Ovary (tissue), 3 donors: ENCODE data around the gene ATXN10.

Experiments used
- EP300 ChIP-seq: sonication (generic); formaldehyde crosslinking; IDR thresholded peaks from one replicate; pipeline ENCODE4 v1.6.1; 2017; ENCODE audit warnings: antibody characterized with exemption
- POLR2A ChIP-seq: fragments of 450-650 bp; IDR thresholded peaks from one replicate; pipeline ENCODE4 v1.6.1; 2017; ENCODE audit warnings: antibody characterized with exemption, mild to moderate bottlenecking, moderate library complexity
- TF ChIP-seq, protein P1 (sequence below), 3 donors: fragments of 450-650 bp in 2 of 3; fragments of 200-600 bp in 1 of 3; IDR thresholded peaks; one replicate each; pipeline versions ENCODE4 v1.5.1 to v1.8.0; 2016 to 2022; ENCODE audit warnings: antibody characterized with exemption in 3 of 3, mild to moderate bottlenecking in 1 of 3
- donor health status: DM: no; HTN: no; CAD: no.

DNA sequence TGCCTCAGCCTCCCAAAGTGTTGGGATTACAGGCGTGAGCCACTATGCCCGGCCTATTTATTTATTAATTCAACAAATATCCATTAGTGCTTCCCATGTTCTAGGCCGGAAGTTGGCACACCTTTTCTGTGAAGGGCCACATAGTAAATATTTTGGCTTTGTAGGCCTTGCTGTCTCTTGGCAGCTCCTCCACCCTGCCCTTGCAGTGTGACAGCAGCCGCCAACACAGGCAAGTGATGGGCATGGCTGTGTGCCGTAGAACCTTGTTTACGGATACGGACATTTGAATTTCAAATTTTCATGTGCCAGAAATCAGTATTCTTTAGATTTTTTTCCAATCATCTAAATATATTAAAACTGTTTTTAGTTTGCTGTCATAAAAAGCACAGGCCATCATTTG is 165.9 kb downstream of the ATXN10 start:
- TF ChIP-seq POLR2A, result no peak
- no peak for TF ChIP-seq EP300
- TF ChIP-seq, protein P1, sequence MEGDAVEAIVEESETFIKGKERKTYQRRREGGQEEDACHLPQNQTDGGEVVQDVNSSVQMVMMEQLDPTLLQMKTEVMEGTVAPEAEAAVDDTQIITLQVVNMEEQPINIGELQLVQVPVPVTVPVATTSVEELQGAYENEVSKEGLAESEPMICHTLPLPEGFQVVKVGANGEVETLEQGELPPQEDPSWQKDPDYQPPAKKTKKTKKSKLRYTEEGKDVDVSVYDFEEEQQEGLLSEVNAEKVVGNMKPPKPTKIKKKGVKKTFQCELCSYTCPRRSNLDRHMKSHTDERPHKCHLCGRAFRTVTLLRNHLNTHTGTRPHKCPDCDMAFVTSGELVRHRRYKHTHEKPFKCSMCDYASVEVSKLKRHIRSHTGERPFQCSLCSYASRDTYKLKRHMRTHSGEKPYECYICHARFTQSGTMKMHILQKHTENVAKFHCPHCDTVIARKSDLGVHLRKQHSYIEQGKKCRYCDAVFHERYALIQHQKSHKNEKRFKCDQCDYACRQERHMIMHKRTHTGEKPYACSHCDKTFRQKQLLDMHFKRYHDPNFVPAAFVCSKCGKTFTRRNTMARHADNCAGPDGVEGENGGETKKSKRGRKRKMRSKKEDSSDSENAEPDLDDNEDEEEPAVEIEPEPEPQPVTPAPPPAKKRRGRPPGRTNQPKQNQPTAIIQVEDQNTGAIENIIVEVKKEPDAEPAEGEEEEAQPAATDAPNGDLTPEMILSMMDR (IDR thresholded peaks at IDR 0.05), result no peak
